RWPE2 (cell line): ENCODE measurements around the gene RNU6-1.
A peak's percentile ranks its signal among the peaks of the same experiment; 100 is the strongest.

Source experiments
- ATAC-seq: fragments of 200-7000 bp; cut with Tn5 transposase; 3 replicates; pipeline ENCODE4 v1.9.1; 2021; ENCODE audit warnings: low read depth
- DNase-seq: peaks from one replicate; pipeline ENCODE4 v3.0.0-alpha.2; 2020; ENCODE audit warnings: low spot score
- H3K27ac ChIP-seq: fragments of 450-650 bp; 2 replicates; pipeline ENCODE4 v1.5.1; 2017; ENCODE audit warnings: mild to moderate bottlenecking; ENCODE audit not compliant: poor library complexity, severe bottlenecking
- H3K27me3 ChIP-seq: fragments of 250-450 bp; sonication (Bioruptor Pico); 2 replicates; pipeline ENCODE4 v1.5.1; 2021; ENCODE audit warnings: mild to moderate bottlenecking, moderate library complexity; ENCODE audit not compliant: insufficient read depth, poor library complexity, severe bottlenecking
- H3K36me3 ChIP-seq: fragments of 250-450 bp; sonication (Bioruptor Pico); 2 replicates; pipeline ENCODE4 v1.5.1; 2020; ENCODE audit warnings: low read depth, mild to moderate bottlenecking, moderate library complexity
- H3K4me1 ChIP-seq: fragments of 250-450 bp; sonication (Bioruptor Pico); 2 replicates; pipeline ENCODE4 v1.5.1; 2021; ENCODE audit warnings: mild to moderate bottlenecking, moderate library complexity; ENCODE audit not compliant: insufficient read depth, poor library complexity, severe bottlenecking
- H3K4me3 ChIP-seq: fragments of 250-450 bp; sonication (Bioruptor Pico); 2 replicates; pipeline ENCODE4 v1.5.1; 2021; ENCODE audit warnings: mild to moderate bottlenecking, moderate library complexity; ENCODE audit not compliant: severe bottlenecking
- H3K9me3 ChIP-seq: fragments of 250-450 bp; sonication (Bioruptor Pico); 2 replicates; pipeline ENCODE4 v1.5.1; 2021; ENCODE audit warnings: mild to moderate bottlenecking, moderate library complexity; ENCODE audit not compliant: severe bottlenecking
- CTCF ChIP-seq: fragments of 450-650 bp; IDR thresholded peaks from one replicate; pipeline ENCODE4 v1.5.1; 2017; ENCODE audit warnings: mild to moderate bottlenecking, moderate library complexity; ENCODE audit not compliant: poor library complexity, severe bottlenecking

Gene RNU6-1

GRCh38 chr15:67828278-67828968, 11.4 kb downstream of the RNU6-1 start:
- Histone ChIP-seq H3K36me3 (no peaks in the 10 kb centered on the region), H3K4me1 (no peaks in the 10 kb centered on the region), H3K9me3 (no peaks in the 10 kb centered on the region), H3K27me3 (peaks cover 96% of the 10 kb centered on the region), H3K4me3 (no peak overlapping the region), H3K27ac (no peak overlapping the region)
- TF ChIP-seq CTCF, result no peak
- ATAC-seq, result no peak; the same call in 2 of the 3 replicates
- DNase-seq, result peak; percentile 63

- Histone ChIP-seq H3K27me3 (peaks cover 95% of the 10 kb centered on the region), H3K4me3 (no peak overlapping the region), H3K4me1 (no peaks in the 10 kb centered on the region), H3K27ac (no peak overlapping the region), H3K36me3 (no peaks in the 10 kb centered on the region), H3K9me3 (no peaks in the 10 kb centered on the region)
- peak; percentile 68 for DNase-seq
- no peak for TF ChIP-seq CTCF
- peak; percentile 2; the same call in 1 of the 3 replicates for ATAC-seq
Measured at GRCh38 chr15:67827562-67828277, 12.1 kb downstream of the RNU6-1 start.

- ATAC-seq, result peak; percentile 14
- Histone ChIP-seq H3K4me1 (no peaks in the 10 kb centered on the region), H3K4me3 (no peak overlapping the region), H3K36me3 (no peaks in the 10 kb centered on the region), H3K27me3 (peaks cover 95% of the 10 kb centered on the region), H3K27ac (no peak overlapping the region), H3K9me3 (no peaks in the 10 kb centered on the region)
- TF ChIP-seq CTCF, result no peak
- DNase-seq, result peak; percentile 57
Measured at GRCh38 chr15:67826717-67827561, 12.9 kb downstream of the RNU6-1 start.

GRCh38 chr15:67825881-67826716, 13.7 kb downstream of the RNU6-1 start:
- no peaks in the 10 kb centered on the region for H3K9me3 ChIP-seq
- no peak overlapping the region for H3K4me3 ChIP-seq
- peaks cover 98% of the 10 kb centered on the region for H3K27me3 ChIP-seq
- ATAC-seq, result no peak
- DNase-seq, result peak; percentile 77
- H3K36me3 ChIP-seq, result no peaks in the 10 kb centered on the region
- no peak for TF ChIP-seq CTCF
- no peak overlapping the region for H3K27ac ChIP-seq
- no peaks in the 10 kb centered on the region for H3K4me1 ChIP-seq
